GM23338 (cell line): Measurements from ENCODE around the gene RALGPS1. TPM values are rescaled to one million over a fixed set of nuclear protein-coding genes. Genes with fewer than 3 reads are reported as not detected.

ENCODE experiments used
- ATAC-seq: fragments of 200-7000 bp; cut with Tn5 transposase; 3 replicates; pipeline ENCODE4 v1.9.1; 2020
- DNase-seq: peaks from one replicate; pipeline ENCODE4 v3.0.0-alpha.2; 2015; ENCODE audit warnings: low spot score
- H2AFZ ChIP-seq: fragments of 200-600 bp; sonication (generic); 2 replicates; pipeline ENCODE4 v1.8.0; 2016; ENCODE audit warnings: antibody characterized with exemption, mild to moderate bottlenecking, moderate library complexity
- H3F3A ChIP-seq: fragments of 200-600 bp; sonication (generic); replicated peaks from 2 replicates; pipeline ENCODE4 v1.8.0; 2017; ENCODE audit warnings: antibody characterized with exemption, mixed run types, low read depth
- H3K27ac ChIP-seq: fragments of 200-600 bp; sonication (generic); 2 replicates; pipeline ENCODE4 v1.6.1; 2016; ENCODE audit warnings: low read depth
- H3K27me3 ChIP-seq: fragments of 200-600 bp; sonication (generic); 2 replicates; pipeline ENCODE4 v1.8.0; 2016; ENCODE audit warnings: mild to moderate bottlenecking, mixed run types, moderate library complexity; ENCODE audit not compliant: insufficient read depth
- H3K36me3 ChIP-seq: fragments of 200-600 bp; sonication (generic); 2 replicates; pipeline ENCODE4 v1.8.0; 2016; ENCODE audit warnings: mild to moderate bottlenecking; ENCODE audit not compliant: insufficient read depth
- H3K4me1 ChIP-seq: fragments of 200-600 bp; sonication (generic); 2 replicates; pipeline ENCODE4 v1.8.0; 2016; ENCODE audit warnings: mild to moderate bottlenecking, moderate library complexity; ENCODE audit not compliant: insufficient read depth
- H3K4me2 ChIP-seq: fragments of 200-600 bp; sonication (generic); 2 replicates; pipeline ENCODE4 v1.7.1; 2017; ENCODE audit warnings: mixed run types
- H3K4me3 ChIP-seq: fragments of 200-600 bp; sonication (generic); 2 replicates; pipeline ENCODE4 v1.6.1; 2016; ENCODE audit warnings: mixed run types
- H3K79me2 ChIP-seq: fragments of 200-600 bp; sonication (generic); replicated peaks from 2 replicates; pipeline ENCODE4 v1.8.0; 2017; ENCODE audit warnings: mild to moderate bottlenecking; ENCODE audit not compliant: insufficient read depth
- H3K9me2 ChIP-seq: fragments of 200-600 bp; sonication (generic); 2 replicates; pipeline ENCODE4 v1.8.0; 2017; ENCODE audit not compliant: insufficient read depth
- H4K20me1 ChIP-seq: fragments of 200-600 bp; sonication (generic); replicated peaks from 2 replicates; pipeline ENCODE4 v1.8.0; 2017; ENCODE audit warnings: mild to moderate bottlenecking; ENCODE audit not compliant: insufficient read depth
- H3K27ac Mint-ChIP-seq: 2 replicates; pipeline ENCODE4 v1.8.0; 2020; ENCODE audit warnings: inconsistent platforms, mild to moderate bottlenecking, moderate library complexity, mixed read lengths
- H3K27me3 Mint-ChIP-seq: 3 replicates; pipeline ENCODE4 v1.8.0; 2022; ENCODE audit warnings: low read depth, mild to moderate bottlenecking, moderate library complexity, mixed read lengths, inconsistent platforms; ENCODE audit not compliant: insufficient read depth, poor library complexity
- H3K36me3 Mint-ChIP-seq: 3 replicates; pipeline ENCODE4 v1.8.0; 2021; ENCODE audit warnings: low read depth, mild to moderate bottlenecking, inconsistent platforms, moderate library complexity, mixed read lengths
- H3K4me1 Mint-ChIP-seq: 3 replicates; pipeline ENCODE4 v1.8.0; 2020; ENCODE audit warnings: mild to moderate bottlenecking, inconsistent platforms, mixed read lengths
- H3K4me3 Mint-ChIP-seq: 3 replicates; pipeline ENCODE4 v1.8.0; 2021; ENCODE audit warnings: moderate library complexity, mild to moderate bottlenecking, inconsistent platforms, mixed read lengths
- H3K9me3 Mint-ChIP-seq: 3 replicates; pipeline ENCODE4 v1.8.0; 2020; ENCODE audit warnings: moderate library complexity, mild to moderate bottlenecking, inconsistent platforms, mixed read lengths
- NANOG ChIP-seq: IDR thresholded peaks from 2 replicates; pipeline ENCODE4 v1.6.1; 2016; ENCODE audit warnings: antibody characterized with exemption, borderline replicate concordance
- POLR2AphosphoS5 ChIP-seq: IDR thresholded peaks from 2 replicates; pipeline ENCODE4 v1.6.1; 2016; ENCODE audit warnings: antibody characterized with exemption, low read depth
- STAT1 ChIP-seq: IDR thresholded peaks from one replicate; pipeline ENCODE4 v1.6.1; 2016; ENCODE audit warnings: antibody characterized with exemption; ENCODE audit not compliant: unreplicated experiment
- ZNF114 ChIP-seq: fragments of 250-450 bp; sonication (Bioruptor Pico); IDR thresholded peaks from 2 replicates; pipeline ENCODE4 v1.5.0; 2020; ENCODE audit warnings: mild to moderate bottlenecking, moderate library complexity
- ZNF331 ChIP-seq: fragments of 250-450 bp; sonication (Bioruptor Pico); IDR thresholded peaks from 2 replicates; pipeline ENCODE4 v1.5.0; 2020; ENCODE audit warnings: low read depth, mild to moderate bottlenecking, moderate library complexity
- ZNF462 ChIP-seq: fragments of 250-450 bp; sonication (Bioruptor Pico); IDR thresholded peaks from 2 replicates; pipeline ENCODE4 v1.5.0; 2020; ENCODE audit warnings: mild to moderate bottlenecking, moderate library complexity
- polyA plus RNA-seq: library from polyadenylated mRNA; unstranded; fragments of >200 nt; fragmentation: Nextera tagmentation; extraction: Ambion mirVana; gene quantifications from 2 replicates; pipeline ENCODE4 v1.2.1, GENCODE V29; 2016
- total RNA-seq: library from RNA; depleted of rRNA; stranded (reverse); fragments of >200 nt; shearing (Covaris generic); gene quantifications from 2 replicates; pipeline ENCODE4 v1.2.3, GENCODE V29; 2014
- TF ChIP-seq, protein P1 (sequence below), 2 experiments: fragments of 200-600 bp in 1 of 2; sonication (generic) in 1 of 2; conservative IDR thresholded peaks; 2 replicates each; pipeline versions ENCODE4 v1.5.1 to v1.6.1; 2016 to 2017; ENCODE audit warnings: antibody characterized with exemption in 2 of 2, low read depth in 2 of 2, mild to moderate bottlenecking in 2 of 2, moderate library complexity in 1 of 2

Gene RALGPS1
- total and polyA plus RNA-seq, 2 experiments from 2014 or later: 18.2 to 57.1 TPM

DNA sequence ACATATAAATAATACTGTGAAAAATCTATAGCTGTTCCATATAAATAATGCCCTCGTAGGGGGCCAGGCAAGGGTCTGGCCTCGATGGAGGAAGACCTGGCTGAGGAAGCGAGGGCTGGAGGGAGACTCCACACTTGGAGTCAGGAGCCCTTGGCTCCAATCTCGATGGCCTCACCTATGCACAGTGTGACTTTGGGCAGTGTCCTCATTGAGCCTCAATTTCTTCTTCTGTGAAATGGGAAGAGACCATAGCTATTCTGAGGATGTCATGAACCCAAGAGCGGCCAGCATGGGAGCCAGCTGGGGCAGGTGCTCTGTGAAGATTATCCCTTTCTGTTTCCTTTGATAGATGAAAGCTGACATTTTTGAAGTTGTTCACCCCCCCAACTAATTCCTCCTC, 183.1 kb downstream of the RALGPS1 start:
- Histone ChIP-seq H3K27me3 (no peaks in the 10 kb centered on the region), H3K4me1 (no peaks in the 10 kb centered on the region), H3K9me2 (no peaks in the 10 kb centered on the region), H2AFZ (no peak overlapping the region), H3K4me2 (no peak overlapping the region), H3K36me3 (no peaks in the 10 kb centered on the region), H3K27ac (no peak overlapping the region), H3K4me3 (no peak overlapping the region), H3F3A (no peaks in the 10 kb centered on the region), H3K79me2 (no peaks in the 10 kb centered on the region), H4K20me1 (peaks cover 5% of the 10 kb centered on the region; the same call in 1 of the 2 replicates)
- Mint-ChIP-seq H3K36me3 (no peaks in the 10 kb centered on the region), H3K27ac (no peak overlapping the region), H3K9me3 (no peaks in the 10 kb centered on the region), H3K4me3 (no peak overlapping the region), H3K27me3 (peaks cover 3% of the 10 kb centered on the region), H3K4me1 (peaks cover 16% of the 10 kb centered on the region)
- TF ChIP-seq ZNF331 (CRISPR knock-in tag): no peak
- TF ChIP-seq ZNF114 (CRISPR knock-in tag): no peak
- TF ChIP-seq, protein P1, sequence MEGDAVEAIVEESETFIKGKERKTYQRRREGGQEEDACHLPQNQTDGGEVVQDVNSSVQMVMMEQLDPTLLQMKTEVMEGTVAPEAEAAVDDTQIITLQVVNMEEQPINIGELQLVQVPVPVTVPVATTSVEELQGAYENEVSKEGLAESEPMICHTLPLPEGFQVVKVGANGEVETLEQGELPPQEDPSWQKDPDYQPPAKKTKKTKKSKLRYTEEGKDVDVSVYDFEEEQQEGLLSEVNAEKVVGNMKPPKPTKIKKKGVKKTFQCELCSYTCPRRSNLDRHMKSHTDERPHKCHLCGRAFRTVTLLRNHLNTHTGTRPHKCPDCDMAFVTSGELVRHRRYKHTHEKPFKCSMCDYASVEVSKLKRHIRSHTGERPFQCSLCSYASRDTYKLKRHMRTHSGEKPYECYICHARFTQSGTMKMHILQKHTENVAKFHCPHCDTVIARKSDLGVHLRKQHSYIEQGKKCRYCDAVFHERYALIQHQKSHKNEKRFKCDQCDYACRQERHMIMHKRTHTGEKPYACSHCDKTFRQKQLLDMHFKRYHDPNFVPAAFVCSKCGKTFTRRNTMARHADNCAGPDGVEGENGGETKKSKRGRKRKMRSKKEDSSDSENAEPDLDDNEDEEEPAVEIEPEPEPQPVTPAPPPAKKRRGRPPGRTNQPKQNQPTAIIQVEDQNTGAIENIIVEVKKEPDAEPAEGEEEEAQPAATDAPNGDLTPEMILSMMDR (conservative IDR thresholded peaks at IDR 0.05; ENCODE audit: low read depth in 2 of 2): no peak
- TF ChIP-seq NANOG: no peak
- TF ChIP-seq STAT1: no peak
- TF ChIP-seq POLR2AphosphoS5: no peak
- no peak for TF ChIP-seq ZNF462
- DNase-seq: no peak
- ATAC-seq: no peak
